ENCODE data around the gene ATP5F1E.

ATP5F1E gene

DNA sequence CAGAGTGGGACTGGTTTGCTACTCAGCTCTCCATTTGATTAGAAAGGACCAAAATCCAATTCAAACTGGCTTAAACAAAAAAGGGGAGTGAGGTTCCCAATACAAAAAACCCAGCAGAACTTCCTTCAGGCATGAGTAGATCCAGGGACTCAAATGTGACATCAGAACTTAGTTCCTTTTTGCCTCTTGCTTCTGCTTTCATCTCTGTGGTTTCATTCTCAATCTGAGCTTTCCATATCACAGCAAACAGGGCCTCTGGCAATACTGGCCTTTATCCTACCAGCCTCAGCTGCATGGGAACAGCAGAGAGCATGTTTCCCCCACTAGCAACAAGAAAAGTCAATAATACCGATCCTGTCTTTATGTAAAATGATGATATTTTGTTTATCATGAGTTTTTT lies 39.1 kb upstream of the ATP5F1E start:
- no peak overlapping the region for H3K4me3 ChIP-seq (ENCODE audit: low read depth, low read length)
- TF ChIP-seq, protein P1, sequence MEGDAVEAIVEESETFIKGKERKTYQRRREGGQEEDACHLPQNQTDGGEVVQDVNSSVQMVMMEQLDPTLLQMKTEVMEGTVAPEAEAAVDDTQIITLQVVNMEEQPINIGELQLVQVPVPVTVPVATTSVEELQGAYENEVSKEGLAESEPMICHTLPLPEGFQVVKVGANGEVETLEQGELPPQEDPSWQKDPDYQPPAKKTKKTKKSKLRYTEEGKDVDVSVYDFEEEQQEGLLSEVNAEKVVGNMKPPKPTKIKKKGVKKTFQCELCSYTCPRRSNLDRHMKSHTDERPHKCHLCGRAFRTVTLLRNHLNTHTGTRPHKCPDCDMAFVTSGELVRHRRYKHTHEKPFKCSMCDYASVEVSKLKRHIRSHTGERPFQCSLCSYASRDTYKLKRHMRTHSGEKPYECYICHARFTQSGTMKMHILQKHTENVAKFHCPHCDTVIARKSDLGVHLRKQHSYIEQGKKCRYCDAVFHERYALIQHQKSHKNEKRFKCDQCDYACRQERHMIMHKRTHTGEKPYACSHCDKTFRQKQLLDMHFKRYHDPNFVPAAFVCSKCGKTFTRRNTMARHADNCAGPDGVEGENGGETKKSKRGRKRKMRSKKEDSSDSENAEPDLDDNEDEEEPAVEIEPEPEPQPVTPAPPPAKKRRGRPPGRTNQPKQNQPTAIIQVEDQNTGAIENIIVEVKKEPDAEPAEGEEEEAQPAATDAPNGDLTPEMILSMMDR (IDR thresholded peaks at IDR 0.05; ENCODE audit: low read depth, low read length, missing control alignments): no peak
- DNase-seq (ENCODE audit: low read depth): peak; percentile 19

DNA sequence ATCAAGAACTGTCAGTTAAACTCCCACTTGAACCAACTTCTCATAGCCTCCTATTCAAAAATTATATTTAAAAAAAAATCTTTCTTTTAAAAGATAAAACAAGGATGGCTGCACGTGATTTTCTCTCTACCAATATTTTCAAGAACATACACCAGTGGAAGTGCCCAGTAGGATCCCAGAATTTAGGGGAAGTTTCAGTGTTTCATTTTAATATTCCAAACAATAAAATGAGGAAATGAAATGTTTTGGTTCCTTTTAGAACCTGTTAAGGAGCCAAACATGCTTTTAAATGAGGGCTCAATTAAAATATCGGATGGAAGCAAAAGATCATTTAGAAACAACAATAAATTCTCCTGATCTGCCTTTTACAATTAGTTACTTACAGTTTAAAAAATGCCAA lies 36.9 kb upstream of the ATP5F1E start:
- H3K4me3 ChIP-seq (ENCODE audit: low read depth, low read length): no peak overlapping the region
- DNase-seq (ENCODE audit: low read depth): no peak
- TF ChIP-seq, protein P1 (IDR thresholded peaks at IDR 0.05; ENCODE audit: low read depth, low read length, missing control alignments): no peak

DNA sequence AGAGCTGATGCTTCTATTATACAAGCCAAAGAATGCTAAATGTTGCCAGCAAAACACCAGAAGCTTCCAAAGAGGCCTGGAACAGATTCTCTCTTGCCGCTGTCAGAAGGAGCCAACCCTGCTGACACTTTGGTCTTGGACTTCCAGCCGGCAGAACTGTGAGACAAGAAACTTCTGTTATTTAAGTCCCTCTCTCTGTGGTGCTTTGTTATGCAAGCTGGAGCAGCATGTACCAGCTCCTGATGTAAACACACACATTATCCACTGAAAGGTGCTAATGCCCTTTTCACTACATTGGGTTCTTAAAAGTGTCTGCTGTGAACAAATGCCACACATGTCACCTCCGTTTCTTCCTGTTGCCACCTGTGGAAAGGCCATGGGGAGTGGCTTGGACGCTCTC lies 36.4 kb upstream of the ATP5F1E start:
- no peak overlapping the region for H3K4me3 ChIP-seq (ENCODE audit: low read depth, low read length)
- TF ChIP-seq, protein P1 (IDR thresholded peaks at IDR 0.05; ENCODE audit: low read depth, low read length, missing control alignments): no peak
- no peak for DNase-seq (ENCODE audit: low read depth)

DNA sequence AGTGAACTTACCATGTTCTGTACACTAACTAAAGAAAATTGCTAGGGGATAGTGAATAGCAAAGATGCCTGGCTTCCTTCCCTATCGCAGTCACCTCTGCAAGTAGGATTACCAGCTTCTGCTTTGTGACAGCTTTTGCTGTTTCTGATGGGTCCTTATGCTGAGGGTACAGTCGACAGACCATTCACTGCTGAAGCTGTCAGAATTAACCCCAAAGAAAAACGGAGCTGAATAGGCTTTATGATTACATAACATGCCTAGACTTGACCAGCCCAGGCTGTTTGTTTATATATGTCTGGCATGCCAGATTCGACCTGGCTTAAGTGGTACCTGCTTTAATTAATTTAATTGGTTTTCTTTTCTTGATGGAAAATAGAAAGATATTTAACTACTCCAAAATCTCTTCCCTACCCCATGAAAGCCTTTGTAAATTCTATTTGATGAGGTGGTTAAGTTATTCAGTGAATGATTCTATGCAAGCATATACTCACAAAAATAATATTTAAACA lies 32.1 kb upstream of the ATP5F1E start:
- TF ChIP-seq, protein P1 (IDR thresholded peaks at IDR 0.05; ENCODE audit: low read depth, low read length, missing control alignments): no peak
- DNase-seq (ENCODE audit: low read depth): no peak
- no peak overlapping the region for H3K4me3 ChIP-seq (ENCODE audit: low read depth, low read length)

DNA sequence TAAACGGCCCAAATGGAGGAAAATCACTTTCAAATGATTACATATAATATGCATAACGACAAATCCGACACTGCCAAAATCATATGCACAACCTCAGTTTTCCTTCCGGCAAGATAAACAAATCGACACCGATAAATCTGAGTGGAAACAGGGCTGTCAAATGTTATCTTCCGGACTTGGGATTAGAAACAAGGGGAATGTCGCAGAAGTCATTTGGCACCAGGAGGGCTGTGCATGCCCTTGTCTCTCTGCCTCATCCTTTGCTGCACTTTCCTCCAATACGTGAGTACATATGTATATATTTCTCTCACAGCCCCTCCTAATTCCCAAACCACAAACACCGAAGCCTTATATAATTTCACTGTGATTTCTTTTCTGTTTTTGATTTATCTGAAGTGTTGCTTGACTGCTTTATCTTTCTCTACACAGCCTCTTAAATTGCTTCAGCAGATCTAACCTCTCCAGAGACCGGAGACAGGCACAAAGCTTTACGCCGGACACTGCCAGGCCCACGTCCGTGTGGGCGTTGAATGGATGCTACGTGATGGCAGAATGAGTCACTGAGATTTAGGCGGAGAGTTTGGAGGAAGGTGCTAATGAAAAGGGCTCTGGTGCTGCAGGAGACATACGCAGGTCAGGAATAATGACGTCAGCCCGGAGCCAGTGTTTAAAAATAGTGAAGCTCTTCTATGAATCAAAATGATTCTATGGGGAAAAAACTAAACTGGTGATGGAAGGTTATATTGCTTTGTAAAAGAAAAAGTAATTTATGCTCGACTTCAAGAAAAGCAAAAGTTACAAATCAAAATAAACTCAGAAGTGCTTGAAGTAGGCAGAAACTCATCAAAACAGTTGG lies 31.5 kb upstream of the ATP5F1E start:
- DNase-seq (ENCODE audit: low read depth): no peak
- no peak overlapping the region for H3K4me3 ChIP-seq (ENCODE audit: low read depth, low read length)
- TF ChIP-seq, protein P1 (IDR thresholded peaks at IDR 0.05; ENCODE audit: low read depth, low read length, missing control alignments): no peak

DNA sequence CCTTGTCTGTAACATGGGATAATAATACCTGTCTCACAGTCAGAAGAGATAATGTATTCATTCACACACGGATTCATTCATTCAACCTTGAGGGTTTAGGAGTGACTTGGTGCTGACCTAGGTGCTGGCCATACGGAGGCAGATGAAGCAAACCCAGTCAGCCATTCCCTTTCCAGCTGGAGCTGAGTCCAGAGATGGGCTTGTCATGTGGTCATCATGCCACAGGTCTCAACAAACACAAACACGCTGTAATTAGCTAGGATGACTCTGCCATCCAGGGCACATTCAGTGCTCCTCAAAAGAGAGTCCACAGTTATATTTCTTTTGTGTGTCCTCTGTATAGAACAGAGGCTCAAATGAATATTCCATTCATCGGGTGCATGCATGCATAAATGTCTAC lies 29.9 kb upstream of the ATP5F1E start:
- H3K4me3 ChIP-seq (ENCODE audit: low read depth, low read length): no peak overlapping the region
- TF ChIP-seq, protein P1 (IDR thresholded peaks at IDR 0.05; ENCODE audit: low read depth, low read length, missing control alignments): no peak
- DNase-seq (ENCODE audit: low read depth): no peak

DNA sequence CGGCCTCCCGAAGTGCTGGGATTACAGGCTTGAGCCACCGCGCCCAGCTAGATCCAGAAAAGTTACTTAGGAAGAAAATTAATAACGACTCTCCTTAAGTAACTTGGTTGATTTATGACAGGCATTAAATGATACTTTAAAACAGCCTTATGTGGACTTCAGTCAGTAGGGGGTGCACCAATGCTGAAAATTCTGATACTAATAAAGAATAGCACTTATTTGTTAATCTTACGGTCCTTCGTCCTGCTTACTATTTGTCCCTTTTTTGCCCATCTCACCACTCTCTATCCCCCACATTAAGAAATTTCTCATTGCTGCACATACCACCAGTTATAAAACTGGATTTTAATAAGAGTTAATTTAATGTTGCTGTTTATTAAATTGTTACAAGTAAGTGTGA lies 23.2 kb upstream of the ATP5F1E start:
- TF ChIP-seq, protein P1 (IDR thresholded peaks at IDR 0.05; ENCODE audit: low read depth, low read length, missing control alignments): peak; percentile 38
- DNase-seq (ENCODE audit: low read depth): no peak

More for the DNA sequence above, 23.2 kb upstream of the ATP5F1E start:
- H3K4me3 ChIP-seq (ENCODE audit: low read depth, low read length): no peak overlapping the region

Measured in GM12864 (cell line).